CD14-positive monocyte (primary cell): Measurements from ENCODE around the gene PDLIM5. TPM values are rescaled to one million over a fixed set of nuclear protein-coding genes. Genes with fewer than 3 reads are reported as not detected.

Experiments
- DNase-seq, 3 donors: peaks; one replicate each; pipeline ENCODE4 v3.0.0-alpha.2; 2011 to 2022
- H2AFZ ChIP-seq: 2 replicates; pipeline ENCODE4 v1.6.0; 2012; ENCODE audit warnings: mild to moderate bottlenecking, low read depth, low read length, inconsistent platforms; ENCODE audit not compliant: insufficient read depth, poor library complexity, severe bottlenecking
- H3K27ac ChIP-seq, 2 donors: 1 replicate in 1 of 2; 2 replicates in 1 of 2; pipeline ENCODE4 v1.5.1; 2012 to 2013; ENCODE audit warnings: low read length in 2 of 2, control low read depth in 1 of 2, inconsistent platforms in 1 of 2, low read depth in 1 of 2, mild to moderate bottlenecking in 1 of 2
- H3K27me3 ChIP-seq, 2 donors: one replicate each; pipeline versions ENCODE4 v1.6.0 to v1.6.1; 2011 to 2013; ENCODE audit warnings: low read length in 2 of 2; ENCODE audit not compliant: control insufficient read depth in 2 of 2, insufficient read depth in 2 of 2
- H3K36me3 ChIP-seq, 2 donors: replicated peaks in 1 of 2; 1 replicate in 1 of 2; 2 replicates in 1 of 2; pipeline versions ENCODE4 v1.5.1 to v1.6.1; 2012 to 2013; ENCODE audit warnings: low read length in 2 of 2, control low read depth in 1 of 2, inconsistent platforms in 1 of 2, mild to moderate bottlenecking in 1 of 2; ENCODE audit not compliant: insufficient read depth in 2 of 2, control insufficient read depth in 1 of 2
- H3K4me1 ChIP-seq, 2 donors: 1 replicate in 1 of 2; 2 replicates in 1 of 2; pipeline versions ENCODE4 v1.5.1 to v1.6.1; 2012 to 2013; ENCODE audit warnings: low read length in 2 of 2, control low read depth in 1 of 2, inconsistent platforms in 1 of 2, mild to moderate bottlenecking in 1 of 2, moderate library complexity in 1 of 2; ENCODE audit not compliant: insufficient read depth in 2 of 2, control insufficient read depth in 1 of 2
- H3K4me2 ChIP-seq: replicated peaks from 2 replicates; pipeline ENCODE3; 2012; ENCODE audit warnings: low read length, moderate library complexity, mild to moderate bottlenecking; ENCODE audit not compliant: poor library complexity, severe bottlenecking; ENCODE audit errors: extremely low read depth
- H3K4me3 ChIP-seq, 3 experiments: fragments of 200-600 bp in 1 of 3; sonication (generic) in 1 of 3; replicated peaks in 1 of 3; 1 replicate in 2 of 3; 2 replicates in 1 of 3; pipeline ENCODE4 v1.5.1; 2011 to 2013; ENCODE audit warnings: low read length in 3 of 3, mild to moderate bottlenecking in 3 of 3, control low read depth in 2 of 3, low read depth in 2 of 3, inconsistent platforms in 1 of 3, moderate library complexity in 1 of 3
- H3K79me2 ChIP-seq: 2 replicates; pipeline ENCODE4 v1.6.0; 2012; ENCODE audit warnings: mild to moderate bottlenecking, control low read depth, inconsistent platforms, low read length, moderate library complexity; ENCODE audit not compliant: insufficient read depth
- H3K9ac ChIP-seq: 2 replicates; pipeline ENCODE4 v1.6.0; 2017; ENCODE audit warnings: low read length, mild to moderate bottlenecking; ENCODE audit not compliant: insufficient read depth, poor library complexity, severe bottlenecking
- H3K9me3 ChIP-seq, 2 donors: replicated peaks in 1 of 2; 1 replicate in 1 of 2; 2 replicates in 1 of 2; pipeline versions ENCODE4 v1.5.1 to v1.6.1; 2012 to 2013; ENCODE audit warnings: low read length in 2 of 2, control low read depth in 1 of 2; ENCODE audit not compliant: control insufficient read depth in 1 of 2, insufficient read depth in 1 of 2
- H4K20me1 ChIP-seq: 2 replicates; pipeline ENCODE4 v1.6.0; 2012; ENCODE audit warnings: mild to moderate bottlenecking, low read length, control low read depth, moderate library complexity; ENCODE audit not compliant: insufficient read depth
- H3K27ac Mint-ChIP-seq, 7 donors: one replicate each; pipeline ENCODE4 v1.8.0; 2020; ENCODE audit warnings: mild to moderate bottlenecking in 7 of 7, mixed read lengths in 7 of 7, moderate library complexity in 6 of 7, inconsistent platforms in 2 of 7
- H3K27me3 Mint-ChIP-seq, 3 donors: one replicate each; pipeline ENCODE4 v1.8.0; 2021 to 2022; ENCODE audit warnings: low read depth in 3 of 3, mild to moderate bottlenecking in 3 of 3, mixed read lengths in 3 of 3, moderate library complexity in 3 of 3, inconsistent platforms in 1 of 3
- H3K36me3 Mint-ChIP-seq, 2 donors: one replicate each; pipeline ENCODE4 v1.8.0; 2020; ENCODE audit warnings: mixed read lengths in 2 of 2, inconsistent platforms in 1 of 2, mild to moderate bottlenecking in 1 of 2
- H3K4me1 Mint-ChIP-seq: one replicate; pipeline ENCODE4 v1.8.0; 2020; ENCODE audit warnings: mild to moderate bottlenecking, mixed read lengths
- H3K4me3 Mint-ChIP-seq, 2 donors: one replicate each; pipeline ENCODE4 v1.8.0; 2020; ENCODE audit warnings: mild to moderate bottlenecking in 2 of 2, mixed read lengths in 2 of 2, moderate library complexity in 1 of 2
- H3K9me3 Mint-ChIP-seq, 7 donors: one replicate each; pipeline ENCODE4 v1.8.0; 2020 to 2022; ENCODE audit warnings: mixed read lengths in 7 of 7, mild to moderate bottlenecking in 6 of 7, moderate library complexity in 6 of 7, inconsistent platforms in 2 of 7
- WGBS: methylation state at CpG from one replicate; pipeline ENCODE4 v1.1.5; 2013; ENCODE audit warnings: missing lambda C conversion rate; ENCODE audit not compliant: insufficient coverage; 5-methylcytosine and 5-hydroxymethylcytosine counted together
- intact Hi-C, 2 donors: fragments of 100-400 bp; cut with micrococcal nuclease; formaldehyde crosslinking; loops; one replicate each; pipeline versions ENCODE4 v1.15.0 to v1.15.1; 2023
- polyA plus RNA-seq, 3 donors: library from polyadenylated mRNA; depleted of rRNA in 1 of 3; unstranded in 2 of 3; stranded (reverse) in 1 of 3; fragments of 300-500 nt in 2 of 3; fragments of >200 nt in 1 of 3; fragmentation: Illumina TruSeq in 2 of 3; gene quantifications; 1 replicate in 2 of 3; 2 replicates in 1 of 3; pipeline ENCODE4 v1.2.3, GENCODE V29; 2012 to 2021
- TF ChIP-seq, protein P1 (sequence below): fragments of 200-600 bp; IDR thresholded peaks from one replicate; pipeline ENCODE4 v1.8.0; 2022; ENCODE audit warnings: antibody characterized with exemption, mild to moderate bottlenecking

PDLIM5 gene
- polyA plus RNA-seq, 3 donors, result 75.3 to 105 (median 80.9) TPM

DNA sequence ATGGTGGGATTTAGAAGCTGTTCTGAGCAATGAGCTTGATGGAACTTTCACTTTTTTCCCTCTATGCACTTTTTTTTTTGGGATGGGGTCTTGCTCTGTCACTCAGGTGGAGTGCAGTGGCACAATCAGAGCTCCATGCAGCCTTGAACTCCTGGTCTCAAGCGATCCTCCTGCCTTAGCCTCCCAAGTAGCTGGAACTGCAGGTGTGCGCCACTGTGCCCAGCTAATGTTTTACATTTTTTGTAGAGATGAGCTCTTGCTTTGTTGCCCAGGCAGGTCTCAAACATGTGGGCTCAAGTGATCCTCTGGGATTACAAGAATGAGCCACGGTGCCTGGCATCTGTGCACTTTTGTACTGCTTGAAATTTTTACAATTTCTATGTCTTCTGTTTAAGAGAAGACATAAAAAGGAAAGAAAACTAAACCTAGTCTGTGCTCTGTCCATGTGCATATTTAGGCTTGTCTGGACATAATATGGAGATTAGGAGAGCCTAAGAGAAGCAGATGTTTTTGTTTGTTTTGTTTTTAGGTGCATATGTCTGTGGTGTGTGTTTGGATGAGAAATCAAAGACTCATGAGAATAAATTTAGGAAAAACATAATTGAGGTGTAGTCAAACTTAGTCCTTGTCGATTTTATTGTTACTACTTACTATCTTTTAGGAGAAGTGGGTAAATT lies 16.5 kb downstream of the PDLIM5 start:
- Mint-ChIP-seq H3K27ac (peak overlapping the region in 1 of 7 donors; percentile 47), H3K9me3 (peaks cover 0 to 8% (median 2%) of the 10 kb centered on the region in 7 donors), H3K4me1 (no peaks in the 10 kb centered on the region), H3K36me3 (peaks cover 0 to 12% of the 10 kb centered on the region in 2 donors), H3K27me3 (peaks cover 0 to 1% (median 0%) of the 10 kb centered on the region in 3 donors), H3K4me3 (no peak overlapping the region)
- no peak overlapping the region for H3K4me2 ChIP-seq
- peaks cover 12% of the 10 kb centered on the region for H3K79me2 ChIP-seq
- H3K9ac ChIP-seq, result no peak overlapping the region
- 90% methylated on average over 2 of the region's 4 CpGs for WGBS
- no peaks in the 10 kb centered on the region for H3K36me3 ChIP-seq
- no peak for DNase-seq
- H3K27me3 ChIP-seq, result no peaks in the 10 kb centered on the region
- intact Hi-C loops, result no loop called here
- H3K4me3 ChIP-seq, result no peak overlapping the region
- H4K20me1 ChIP-seq, result peaks cover 76% of the 10 kb centered on the region
- TF ChIP-seq, protein P1, sequence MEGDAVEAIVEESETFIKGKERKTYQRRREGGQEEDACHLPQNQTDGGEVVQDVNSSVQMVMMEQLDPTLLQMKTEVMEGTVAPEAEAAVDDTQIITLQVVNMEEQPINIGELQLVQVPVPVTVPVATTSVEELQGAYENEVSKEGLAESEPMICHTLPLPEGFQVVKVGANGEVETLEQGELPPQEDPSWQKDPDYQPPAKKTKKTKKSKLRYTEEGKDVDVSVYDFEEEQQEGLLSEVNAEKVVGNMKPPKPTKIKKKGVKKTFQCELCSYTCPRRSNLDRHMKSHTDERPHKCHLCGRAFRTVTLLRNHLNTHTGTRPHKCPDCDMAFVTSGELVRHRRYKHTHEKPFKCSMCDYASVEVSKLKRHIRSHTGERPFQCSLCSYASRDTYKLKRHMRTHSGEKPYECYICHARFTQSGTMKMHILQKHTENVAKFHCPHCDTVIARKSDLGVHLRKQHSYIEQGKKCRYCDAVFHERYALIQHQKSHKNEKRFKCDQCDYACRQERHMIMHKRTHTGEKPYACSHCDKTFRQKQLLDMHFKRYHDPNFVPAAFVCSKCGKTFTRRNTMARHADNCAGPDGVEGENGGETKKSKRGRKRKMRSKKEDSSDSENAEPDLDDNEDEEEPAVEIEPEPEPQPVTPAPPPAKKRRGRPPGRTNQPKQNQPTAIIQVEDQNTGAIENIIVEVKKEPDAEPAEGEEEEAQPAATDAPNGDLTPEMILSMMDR, result no peak
- no peak overlapping the region for H3K27ac ChIP-seq
- H2AFZ ChIP-seq, result no peak overlapping the region
- no peaks in the 10 kb centered on the region for H3K4me1 ChIP-seq
- peaks cover 0 to 4% of the 10 kb centered on the region in 2 donors for H3K9me3 ChIP-seq

DNA sequence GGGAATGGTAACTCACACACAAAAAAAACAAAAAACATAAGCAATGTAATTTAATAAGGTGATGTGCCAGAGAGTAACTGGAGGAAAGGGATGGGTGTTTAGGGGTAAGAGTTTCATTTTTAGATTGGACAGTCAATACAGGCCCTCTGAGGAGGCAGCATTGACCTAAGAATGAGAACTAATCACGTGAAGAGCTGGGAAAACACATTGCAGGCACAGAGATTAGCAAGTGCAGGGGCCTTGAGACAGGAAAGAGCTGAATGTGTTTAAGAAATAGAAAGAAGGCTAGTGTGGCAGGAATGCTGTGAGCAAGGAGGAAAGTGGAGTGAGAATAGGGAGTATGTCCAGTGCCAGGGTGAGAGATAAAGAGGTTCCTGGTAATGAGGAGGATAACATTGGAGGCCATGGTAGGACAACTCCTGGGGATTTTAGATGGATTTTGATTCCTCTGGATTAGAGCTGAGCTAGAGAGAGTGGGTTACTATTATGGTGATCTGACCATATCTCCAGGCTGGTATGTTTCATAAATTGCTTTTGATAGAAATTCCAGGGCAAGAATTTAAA lies 17.6 kb downstream of the PDLIM5 start:
- Histone ChIP-seq H3K27ac (no peak overlapping the region), H4K20me1 (peaks cover 72% of the 10 kb centered on the region), H3K9ac (no peak overlapping the region), H3K4me1 (no peaks in the 10 kb centered on the region), H3K79me2 (peaks cover 7% of the 10 kb centered on the region), H3K4me2 (no peak overlapping the region), H3K9me3 (peaks cover 0 to 4% of the 10 kb centered on the region in 2 donors), H2AFZ (no peak overlapping the region), H3K27me3 (no peaks in the 10 kb centered on the region), H3K4me3 (no peak overlapping the region), H3K36me3 (no peaks in the 10 kb centered on the region)
- H3K27ac Mint-ChIP-seq, result peak overlapping the region in 2 of 7 donors; percentile 52 to 70
- TF ChIP-seq, protein P1, result no peak
- no peak overlapping the region for H3K4me3 Mint-ChIP-seq
- intact Hi-C loops, result no loop called here
- no peak for DNase-seq
- H3K36me3 Mint-ChIP-seq, result peaks cover 0 to 12% of the 10 kb centered on the region in 2 donors
- H3K27me3 Mint-ChIP-seq, result peaks cover 0 to 1% (median 0%) of the 10 kb centered on the region in 3 donors
- WGBS, result 100% methylated on average over 1 of the region's 1 CpG
- H3K4me1 Mint-ChIP-seq, result no peaks in the 10 kb centered on the region
- peaks cover 0 to 8% (median 2%) of the 10 kb centered on the region in 7 donors for H3K9me3 Mint-ChIP-seq
